Amygdala (tissue), 56 donors: ENCODE data around the gene RASSF1.
"Not testable (repeated sequence)": the region's sequence is repeated elsewhere in the genome, so short reads cannot be mapped to it uniquely, and the experiment has no call there.

ENCODE experiments used
- DNase-seq, 56 donors: peaks; one replicate each; lab custom pipeline; 2025; lab: John Stamatoyannopoulos, UW

Gene RASSF1

DNA sequence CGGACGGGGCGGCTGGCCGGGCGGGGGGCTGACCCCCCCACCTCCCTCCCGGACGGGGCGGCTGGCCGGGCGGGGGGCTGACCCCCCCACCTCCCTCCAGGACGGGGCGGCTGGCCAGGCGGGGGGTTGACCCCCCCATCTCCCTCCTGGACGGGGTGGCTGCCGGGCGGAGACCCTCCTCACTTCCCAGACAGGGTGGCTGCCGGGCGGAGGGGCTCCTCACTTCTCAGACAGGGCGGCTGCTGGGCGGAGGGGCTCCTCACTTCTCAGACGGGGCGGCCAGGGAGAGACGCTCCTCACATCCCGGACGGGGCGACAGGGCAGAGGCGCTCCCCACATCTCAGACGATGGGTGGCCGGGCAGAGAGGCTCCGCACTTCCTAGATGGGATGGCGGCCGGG, 28.6 kb downstream of the RASSF1 start:
- not testable (repeated sequence) for DNase-seq

DNA sequence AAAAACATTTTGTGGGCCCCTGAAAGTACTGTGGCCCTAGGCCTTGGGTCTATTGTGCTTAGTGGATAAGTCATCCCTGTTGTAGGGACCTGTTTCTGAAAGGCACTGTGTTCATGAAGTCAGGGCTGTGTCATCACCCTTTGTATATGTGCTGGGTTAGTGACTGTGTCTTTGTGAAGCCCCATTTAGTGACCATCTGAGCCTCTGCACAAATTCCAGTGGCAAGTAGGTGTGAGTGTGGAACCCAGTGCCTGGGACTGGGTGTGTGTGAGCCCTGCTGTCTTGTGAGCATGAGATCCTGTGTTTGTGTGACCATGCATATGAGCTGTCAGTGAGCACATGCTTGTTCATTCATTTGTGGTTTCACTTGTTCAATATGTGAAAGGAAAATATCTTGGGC, 36.0 kb downstream of the RASSF1 start:
- DNase-seq: no peak

DNA sequence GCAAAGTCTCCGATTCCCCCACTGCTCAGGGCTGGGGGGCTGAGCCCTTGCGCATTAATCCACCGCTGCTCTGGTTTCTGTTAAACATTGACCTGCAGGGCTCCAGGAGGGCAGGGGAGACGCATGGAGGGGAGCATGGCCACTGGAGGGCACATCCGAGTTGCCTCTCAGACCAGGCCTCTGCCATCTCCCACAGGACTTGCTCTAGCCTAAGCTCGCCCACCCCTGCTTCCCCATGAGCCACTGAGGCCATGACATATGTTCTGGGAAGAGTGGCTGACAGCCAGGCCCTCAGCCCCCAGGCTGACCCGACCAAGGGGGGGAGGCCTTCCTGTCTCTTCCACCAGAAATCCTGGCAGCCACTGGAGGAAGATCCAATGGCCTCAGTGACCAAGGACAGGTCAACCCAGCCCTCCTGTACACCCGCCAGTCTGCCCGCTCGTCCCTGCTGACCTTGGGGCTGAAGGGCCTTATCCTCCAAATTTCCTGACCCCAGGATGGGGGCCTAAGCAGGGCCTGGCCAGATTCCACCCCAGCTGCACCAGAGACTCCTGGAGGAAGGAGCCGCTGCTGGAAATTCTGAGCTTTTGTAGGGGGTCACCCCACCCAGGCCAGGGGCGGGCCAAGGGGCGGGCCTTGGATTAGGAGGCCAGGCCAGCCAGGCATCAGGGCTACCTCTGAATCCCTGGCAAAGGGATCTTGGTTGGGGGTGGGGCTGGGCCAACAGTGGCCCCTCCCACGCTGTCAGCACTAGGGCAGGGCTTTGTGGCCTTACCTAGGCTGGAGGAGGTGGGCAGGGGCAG, 37.4 kb downstream of the RASSF1 start, which contains the start of gene HYAL1:
HYAL1 (minus strand) TSS at position 562 of the 803 bp plus-strand sequence. CDS start 618 bp downstream, outside the sequence.
- peak in 1 of 56 donors; percentile 30 for DNase-seq

DNA sequence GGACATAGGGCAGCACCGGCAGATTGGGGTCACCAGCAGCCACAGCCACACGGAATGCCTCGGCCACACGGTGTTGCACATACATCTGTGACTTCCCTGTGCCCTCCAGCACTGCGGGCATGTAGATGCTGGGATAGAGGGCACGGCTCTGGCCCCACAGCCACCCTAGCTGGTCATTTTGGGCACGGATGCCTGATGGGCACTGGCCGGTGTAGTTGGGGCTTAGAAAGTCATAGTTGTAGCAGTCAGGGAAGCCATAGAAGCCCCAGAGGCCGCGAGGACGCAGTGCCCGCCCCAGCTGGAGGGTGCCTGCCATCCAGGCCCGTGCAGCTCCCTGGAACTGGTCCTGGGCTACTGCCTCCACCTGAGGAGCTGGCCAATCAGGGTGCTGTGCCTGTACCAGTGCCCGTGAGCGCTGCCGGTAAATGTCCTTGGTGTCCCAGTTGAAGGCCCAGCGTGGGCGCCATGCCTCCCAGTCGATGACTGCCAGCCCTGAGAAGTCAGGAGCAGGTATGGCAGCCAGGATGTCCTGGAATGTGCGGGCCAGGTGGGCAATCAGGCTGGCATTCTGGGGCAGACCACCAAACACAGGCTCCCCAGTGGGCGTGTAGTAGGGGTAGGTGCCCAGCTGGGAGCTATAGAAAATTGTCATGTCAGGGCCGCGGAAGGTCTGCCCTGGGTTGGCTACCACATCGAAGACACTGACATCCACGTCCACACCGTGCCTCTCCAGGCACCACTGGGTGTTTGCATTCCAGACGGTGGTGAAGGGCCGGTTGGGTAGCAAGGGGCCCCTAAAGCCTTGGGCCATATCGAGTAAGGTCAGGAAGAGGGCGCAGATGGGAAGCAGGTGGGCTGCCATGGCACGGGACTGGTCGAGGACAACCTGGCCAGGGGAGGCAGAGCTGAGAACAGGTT, 38.3 kb downstream of the RASSF1 start:
- DNase-seq: no peak

DNA sequence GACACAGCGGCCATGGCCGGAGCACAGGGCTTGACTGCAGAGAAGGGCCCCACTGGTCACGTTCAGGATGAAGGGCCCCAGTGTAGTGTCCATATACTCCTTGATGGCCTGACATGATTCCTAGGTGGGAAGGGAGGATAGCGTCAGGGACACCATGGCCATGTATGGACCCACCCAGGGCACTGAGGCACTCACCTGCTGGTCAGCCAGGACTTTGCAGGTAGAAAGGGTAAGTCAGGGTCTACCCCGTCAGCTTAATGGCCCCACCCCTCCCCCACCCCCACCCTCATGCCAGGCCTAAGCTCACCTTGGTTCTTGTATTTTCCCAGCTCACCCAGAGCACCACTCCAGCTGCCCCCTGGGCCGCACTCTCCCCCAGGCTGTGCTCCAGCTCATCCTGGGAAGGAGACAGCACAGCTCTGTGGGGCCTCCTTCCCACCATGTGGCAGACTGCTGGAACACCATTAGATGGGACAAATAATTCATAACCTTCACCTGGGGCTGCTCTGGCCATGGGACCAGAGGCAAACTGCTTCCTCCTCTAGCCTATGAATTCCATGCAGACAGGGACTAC, 39.9 kb downstream of the RASSF1 start:
- DNase-seq: no peak

DNA sequence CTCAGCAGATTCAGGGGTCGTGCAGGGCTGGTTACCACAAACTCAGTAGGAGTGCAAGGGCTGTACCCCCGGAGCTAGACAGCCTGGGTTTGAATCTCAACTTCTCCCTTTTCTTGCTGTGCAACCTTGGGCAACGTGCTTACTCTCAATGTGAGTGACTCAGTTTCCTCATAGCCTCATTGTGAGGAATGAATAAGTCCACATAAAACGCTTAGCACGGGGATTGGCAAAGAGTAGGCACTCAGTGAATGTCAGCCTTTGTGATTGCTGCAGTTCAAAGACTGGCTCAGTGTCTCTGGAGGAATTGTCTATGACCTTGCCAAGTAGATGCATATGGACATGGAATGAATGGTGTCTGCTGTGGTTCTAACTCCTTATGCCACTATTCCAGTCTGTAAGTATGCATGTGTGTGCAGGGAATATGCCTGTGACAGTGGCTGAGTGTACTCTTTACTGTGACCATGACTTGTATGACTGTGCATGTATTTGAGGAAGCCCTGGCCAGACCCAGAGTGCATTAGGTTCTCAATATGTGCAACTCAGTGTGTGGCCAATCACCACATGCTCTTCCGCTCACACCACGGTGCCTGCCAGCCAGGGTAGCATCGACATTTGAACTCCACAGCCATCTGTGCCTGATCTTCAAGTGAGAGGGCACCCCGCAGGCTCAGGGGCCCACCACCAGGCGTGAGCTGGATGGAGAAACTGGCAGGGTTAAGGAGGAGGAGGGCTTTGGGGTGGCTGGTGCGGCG, 40.5 kb downstream of the RASSF1 start:
- peak in 33 of 56 donors; percentile 26 to 84 (median 67) for DNase-seq

DNA sequence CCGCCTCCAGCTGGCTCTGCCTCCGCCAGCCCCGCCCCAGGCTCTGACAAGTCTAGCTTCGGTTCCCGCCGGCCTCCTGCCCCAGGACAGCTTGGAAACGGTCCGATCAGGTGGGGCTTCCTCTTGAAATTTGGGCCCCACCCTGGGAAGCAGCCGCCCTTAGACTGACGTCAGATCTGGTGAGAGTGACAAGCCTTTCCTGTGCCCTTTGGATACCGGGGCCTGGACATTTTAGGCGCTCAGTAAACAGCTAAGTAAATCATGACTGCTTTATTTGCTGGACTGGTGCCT, 41.1 kb downstream of the RASSF1 start:
- DNase-seq: no peak

DNA sequence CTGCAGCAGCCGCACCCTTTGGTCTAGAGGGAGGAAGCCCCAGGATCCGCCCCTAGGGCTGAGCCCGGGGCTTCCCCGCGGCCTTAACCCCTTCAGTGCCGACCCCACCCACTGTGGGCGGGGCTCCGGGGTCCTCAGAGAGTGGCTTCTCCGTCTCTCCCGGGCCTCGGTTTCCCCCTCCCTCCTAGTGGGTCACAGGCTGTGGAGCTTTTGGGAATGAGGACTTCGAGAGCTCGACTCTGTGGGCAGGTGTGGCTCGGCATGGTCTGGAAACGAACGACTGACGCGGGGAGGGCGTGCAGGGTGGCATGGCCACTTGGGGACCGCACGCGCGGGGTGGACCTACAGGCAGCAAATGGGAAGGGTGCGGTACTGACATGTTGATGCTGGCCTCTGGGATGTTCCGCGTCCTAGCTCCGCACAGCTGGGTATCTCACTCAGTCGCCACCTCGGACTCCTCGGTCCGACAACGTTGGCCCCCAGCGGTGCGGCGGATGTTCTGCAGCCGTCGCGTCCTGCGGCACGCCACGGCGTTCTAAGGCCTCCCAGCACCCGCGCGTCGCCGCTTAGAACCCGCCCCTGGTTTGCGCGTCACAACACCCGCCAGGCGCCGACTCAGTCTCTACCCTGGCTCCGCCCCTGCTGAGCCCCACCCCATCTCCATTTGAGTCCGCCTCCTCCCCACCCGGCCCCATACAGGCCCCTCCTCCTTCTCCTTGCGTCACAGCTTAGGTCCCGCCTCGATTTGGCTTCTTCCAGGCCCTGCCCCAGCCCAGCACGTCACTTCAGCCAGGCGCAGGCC, 41.6 kb downstream of the RASSF1 start, which contains the start of the genes HYAL3 and NAA80:
HYAL3 (minus strand) TSS at position 570 of the 802 bp plus-strand sequence. CDS start 3,803 bp downstream, outside the sequence.
NAA80 (minus strand) TSS at position 570 of the 802 bp plus-strand sequence. CDS start 1,942 bp downstream, outside the sequence.
- peak; percentile 33 to 100 (median 99) for DNase-seq

DNA sequence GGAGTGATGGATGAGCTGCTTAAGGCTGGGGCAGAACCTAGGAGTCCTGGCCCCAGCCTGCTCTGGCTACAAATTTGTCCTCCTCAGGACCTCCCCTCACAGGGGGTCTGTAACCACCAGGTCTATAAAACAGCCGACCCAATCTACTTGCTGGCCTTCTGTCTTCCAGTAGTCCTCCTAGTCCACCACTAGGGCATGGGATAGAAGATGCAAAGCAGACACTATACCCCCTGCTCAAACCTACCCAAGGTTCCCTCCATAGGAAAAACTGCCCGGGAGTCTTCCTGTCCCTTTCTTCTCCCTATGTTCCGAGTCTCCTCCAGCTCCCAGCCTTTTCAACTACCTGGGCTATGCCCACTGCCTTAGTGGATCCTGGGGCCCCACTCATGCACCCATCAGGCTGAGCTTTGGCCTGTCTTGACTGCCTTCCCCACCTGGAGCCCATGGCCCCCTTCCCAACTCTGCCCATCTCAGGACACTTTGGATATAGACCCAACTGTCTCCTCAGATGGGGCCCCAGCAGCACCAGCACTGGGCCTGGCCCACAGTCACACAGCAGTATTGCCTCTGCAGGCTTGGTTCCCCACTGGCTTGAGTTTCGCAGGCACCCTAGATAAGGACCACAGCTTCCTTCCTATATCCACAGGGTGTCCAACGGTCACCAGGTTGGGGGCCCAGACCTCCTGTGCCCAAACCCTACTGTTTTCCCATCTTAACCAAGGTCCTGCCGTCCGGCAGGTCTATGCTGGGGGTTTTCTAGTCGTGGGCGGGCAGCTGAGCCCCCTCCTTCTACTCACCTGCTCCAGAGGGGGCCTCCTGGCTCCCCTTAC, 42.5 kb downstream of the RASSF1 start:
- DNase-seq: no peak

DNA sequence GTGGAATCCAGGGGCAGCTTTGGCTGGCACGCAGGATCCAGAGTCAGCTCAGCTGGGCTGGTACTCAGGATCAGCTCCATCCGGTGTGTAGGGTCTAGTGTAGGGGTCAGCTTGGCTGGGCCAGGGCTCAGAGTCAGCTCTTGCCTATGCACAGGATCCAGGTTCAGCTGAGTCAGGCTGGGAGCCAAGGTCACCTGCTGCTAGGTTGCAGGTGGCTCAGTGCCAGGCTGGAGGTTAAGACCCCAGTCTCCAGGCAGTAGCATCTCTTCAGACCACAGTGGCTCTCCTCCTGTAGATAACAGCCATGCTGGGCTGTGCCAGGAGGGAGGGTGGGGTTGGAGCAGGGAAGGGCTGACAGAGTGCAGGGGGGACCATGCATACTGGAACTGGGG, 43.3 kb downstream of the RASSF1 start:
- no peak for DNase-seq

DNA sequence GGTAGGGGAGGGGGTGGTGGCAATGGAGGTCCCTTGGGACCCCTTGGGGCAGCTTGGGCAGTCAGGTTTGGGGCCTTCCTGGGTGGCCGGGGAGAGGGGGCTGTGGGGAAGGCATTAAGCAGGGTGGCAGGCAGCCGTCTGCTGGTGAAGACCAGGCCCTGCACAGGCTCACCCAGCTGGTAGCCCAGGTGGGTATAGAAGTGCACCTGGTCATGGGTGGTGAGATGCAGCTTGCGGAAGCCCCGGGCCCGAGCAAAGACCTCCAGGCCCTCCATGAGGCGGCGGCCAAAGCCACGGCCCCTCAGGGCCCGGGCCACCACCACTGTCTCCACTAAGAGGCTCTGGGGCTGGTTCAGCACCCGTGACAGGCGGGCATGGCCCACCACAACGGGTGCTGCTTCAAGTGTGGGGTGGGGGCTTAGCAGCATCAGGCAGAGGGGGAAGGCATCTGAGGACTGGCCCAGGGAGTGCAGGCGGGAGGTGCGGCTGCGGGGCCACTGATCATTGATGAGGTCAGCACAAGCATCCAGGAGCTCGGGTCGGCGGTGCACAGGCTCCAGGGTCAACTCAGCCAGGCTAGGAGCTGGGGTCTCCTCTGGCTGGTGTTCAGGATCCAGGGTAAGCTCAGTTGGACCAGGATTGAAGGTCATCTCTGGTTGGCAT, 43.8 kb downstream of the RASSF1 start:
- no peak for DNase-seq

DNA sequence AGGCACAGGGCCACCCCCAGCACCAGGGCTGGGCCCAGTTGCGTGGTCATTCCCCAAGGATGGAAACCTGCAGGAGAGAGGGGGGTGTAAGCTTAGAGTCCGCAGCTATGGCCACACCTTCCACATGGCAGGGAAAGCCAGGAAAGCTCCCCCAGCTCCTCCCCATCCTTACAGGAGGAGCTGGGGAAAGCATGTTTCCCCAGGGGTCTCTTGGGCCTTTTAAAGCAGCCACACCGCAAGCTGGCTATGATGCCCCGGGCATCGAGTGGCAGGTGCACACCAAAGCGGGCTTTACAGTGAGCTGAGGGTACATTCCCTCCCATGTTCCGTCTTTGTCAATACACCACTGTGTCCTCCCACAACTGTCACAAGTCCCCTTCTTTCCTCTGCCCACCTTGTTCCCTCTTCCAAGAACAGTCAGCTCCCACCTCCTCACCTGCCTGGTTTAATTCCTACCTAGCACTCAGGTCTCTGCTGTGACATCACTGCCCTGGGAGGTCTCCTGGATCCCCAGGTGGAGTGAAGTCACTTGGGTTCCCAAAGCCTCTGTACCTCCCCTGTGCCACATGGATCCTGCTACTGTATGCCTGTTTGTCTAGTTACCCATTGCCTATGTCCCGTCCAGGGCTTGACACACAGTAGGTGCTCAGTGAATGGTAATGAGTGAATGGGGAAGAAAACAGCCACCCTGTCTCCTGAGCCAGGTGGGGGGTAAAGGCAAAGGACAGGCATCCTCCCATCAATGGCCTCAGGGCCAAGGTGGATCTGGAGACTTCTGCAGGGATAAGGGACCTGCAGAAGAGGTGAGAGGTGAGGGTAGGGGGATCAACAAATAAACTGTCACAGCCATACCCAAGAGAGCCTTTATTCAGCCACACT, 44.8 kb downstream of the RASSF1 start:
- no peak for DNase-seq

DNA sequence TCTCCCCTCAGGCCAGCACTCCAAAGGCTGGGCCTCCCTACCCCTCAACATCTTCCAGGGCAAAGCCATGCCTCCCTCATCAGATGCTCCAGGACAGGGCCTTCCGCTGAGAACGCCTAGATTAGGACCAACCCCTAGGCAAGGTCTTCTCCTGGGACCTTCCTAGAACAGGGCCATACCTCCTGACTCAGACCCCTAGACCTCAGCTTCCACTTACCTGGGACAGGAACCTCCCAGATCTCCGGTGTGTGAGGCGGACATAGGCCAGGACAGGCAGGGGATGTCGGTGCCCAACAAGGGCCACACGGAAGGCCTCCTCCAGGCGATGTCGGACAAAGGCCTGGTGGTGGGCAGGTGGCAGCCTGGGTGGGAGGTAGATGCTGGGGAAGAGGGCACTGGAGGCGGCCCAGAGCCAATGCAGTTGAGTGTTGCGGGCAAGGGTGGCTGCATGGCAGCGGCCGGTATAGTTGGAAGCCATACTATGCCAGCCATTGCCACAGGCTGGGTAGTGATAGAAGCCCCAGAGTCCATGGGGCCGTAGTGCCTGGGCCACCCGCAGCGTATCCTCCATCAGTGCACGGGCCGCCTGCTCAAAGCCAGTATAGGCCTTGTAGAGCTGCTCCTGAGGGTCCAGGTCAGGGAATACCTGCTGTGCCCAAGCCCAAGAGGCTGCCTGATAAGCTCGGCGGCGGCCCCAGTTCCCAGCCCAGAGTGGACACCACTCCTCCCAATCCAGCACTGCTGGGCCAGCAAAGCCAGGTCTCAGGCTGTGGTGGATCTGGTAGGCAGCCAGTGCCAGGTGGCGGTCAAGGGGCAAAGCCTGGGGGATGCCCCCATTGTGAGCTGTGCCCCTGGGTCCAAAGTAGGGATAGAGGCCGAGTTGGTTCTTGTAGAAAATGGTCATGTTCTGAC, 45.9 kb downstream of the RASSF1 start:
- DNase-seq: no peak

DNA sequence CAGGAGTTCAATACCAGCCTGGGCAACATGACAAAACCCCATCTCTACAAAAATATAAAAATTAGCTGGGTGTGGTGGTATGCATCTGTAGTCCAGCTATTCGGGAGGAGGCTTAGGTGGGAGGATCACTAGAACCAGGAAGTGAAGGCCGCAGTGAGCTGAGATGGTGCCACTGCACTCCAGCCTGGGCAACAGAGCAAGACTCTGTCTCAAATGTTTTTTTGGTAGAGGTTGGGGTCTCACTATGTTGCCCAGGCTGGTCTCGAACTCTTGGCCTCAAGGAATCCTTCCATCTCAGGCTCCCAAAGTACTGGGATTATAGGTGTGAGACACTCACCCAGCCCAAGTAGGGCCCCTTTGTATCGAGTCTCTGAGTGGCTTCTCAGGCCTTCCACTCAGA, 46.5 kb downstream of the RASSF1 start:
- DNase-seq: no peak

DNA sequence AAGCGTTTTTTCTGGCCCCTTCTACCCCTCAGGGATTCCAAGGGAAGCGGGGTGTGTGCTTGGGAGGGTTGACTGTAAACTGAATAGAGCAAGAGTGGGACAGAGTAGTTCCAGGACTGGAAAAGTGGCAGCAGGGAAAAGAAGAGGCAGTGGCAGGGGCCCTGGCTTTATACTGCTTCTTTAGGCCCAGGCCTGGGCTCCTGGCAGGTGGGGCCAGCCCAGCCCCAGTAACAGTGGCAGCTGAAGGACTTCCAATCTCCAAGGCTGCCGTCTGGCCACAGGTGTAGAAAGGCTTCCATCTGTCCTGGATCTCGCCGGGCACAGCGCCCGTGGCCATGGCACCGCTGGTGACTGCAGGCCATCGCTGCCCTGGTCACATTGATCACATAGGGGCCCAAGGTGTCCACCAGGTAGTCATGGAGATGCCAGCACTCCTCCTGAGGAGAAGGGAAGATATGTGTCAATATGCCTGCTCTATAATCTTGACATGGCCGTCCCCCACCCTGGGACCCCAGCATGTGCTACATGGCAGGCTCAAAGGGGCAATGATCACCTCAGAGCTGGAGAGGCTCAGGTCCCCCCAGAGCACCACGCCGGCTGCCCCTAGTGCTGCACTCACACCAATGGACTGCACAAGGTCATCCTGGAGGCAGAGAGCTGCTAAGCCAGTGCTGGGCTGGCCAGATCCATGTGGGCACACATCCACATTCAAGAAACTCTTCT, 47.4 kb downstream of the RASSF1 start:
- no peak for DNase-seq
